ENCODE measurements around the gene ITIH3.

- TF ChIP-seq POLR2A (IDR thresholded peaks at IDR 0.05; ENCODE audit: low read length) (no peak), GATA1 (IDR thresholded peaks at IDR 0.05; ENCODE audit: low read depth, low read length) (no peak)
Measured at GRCh38 chr3:52777959-52778805, 16.4 kb upstream of the ITIH3 start.

All from erythroblast (primary cell).